Endothelial cell of umbilical vein (primary cell): ENCODE data around the gene TMEM225B. TPM values are rescaled to one million over a fixed set of nuclear protein-coding genes. Genes with fewer than 3 reads are reported as not detected.
A peak's percentile ranks its signal among the peaks of the same experiment; 100 is the strongest.

ENCODE experiments used
- BruUV-seq: library from RNA; stranded (reverse); fragments of 400-500 nt; replicated peaks from 2 replicates; lab custom pipeline; 2021; lab: Mats Ljungman, UMichigan
- CTCF ChIA-PET: fragments of 300-600, 350-600 bp; sonication (Branson Sonifier 250); formaldehyde crosslinking; loops from one replicate; lab custom pipeline; 2021; ENCODE audit warnings: antibody characterized with exemption, inconsistent platforms; lab: Charles Lee
- POLR2A ChIA-PET: fragments of 300-600, 350-600 bp; sonication (Branson Sonifier 250); formaldehyde crosslinking; loops from one replicate; lab custom pipeline; 2021; ENCODE audit warnings: antibody characterized with exemption, inconsistent platforms; lab: Charles Lee
- DNase-seq: peaks from one replicate; pipeline ENCODE4 v3.0.0-alpha.2; 2011; ENCODE audit warnings: low read depth, low spot score
- FAIRE-seq: peaks from 2 replicates; lab custom pipeline; 2011; peaks lifted over from hg19 to GRCh38; lab: Jason Lieb, UNC
- H2AFZ ChIP-seq: 2 replicates; pipeline ENCODE4 v1.6.0; 2012; ENCODE audit warnings: low read depth, low read length, control low read depth, inconsistent platforms
- H3K27ac ChIP-seq: 2 replicates; pipeline ENCODE4 v1.5.1; 2011; ENCODE audit warnings: low read depth, mild to moderate bottlenecking, control low read depth, low read length, moderate library complexity; ENCODE audit not compliant: insufficient read depth
- H3K27me3 ChIP-seq, 2 experiments: 2 replicates each; pipeline versions ENCODE4 v1.6.0 to v1.6.1; 2011; ENCODE audit warnings: low read length in 2 of 2, mixed read lengths in 1 of 2; ENCODE audit not compliant: control insufficient read depth in 2 of 2, insufficient read depth in 2 of 2
- H3K36me3 ChIP-seq, 2 experiments: 2 replicates in 1 of 2; 3 replicates in 1 of 2; pipeline ENCODE4 v1.5.1; 2011; ENCODE audit warnings: low read length in 2 of 2, mild to moderate bottlenecking in 1 of 2, moderate library complexity in 1 of 2; ENCODE audit not compliant: control insufficient read depth in 2 of 2, insufficient read depth in 2 of 2; ENCODE audit errors: extremely low read depth in 1 of 2
- H3K4me1 ChIP-seq: 3 replicates; pipeline ENCODE4 v1.5.1; 2011; ENCODE audit warnings: mild to moderate bottlenecking, low read length; ENCODE audit not compliant: control insufficient read depth, insufficient read depth; ENCODE audit errors: extremely low read depth
- H3K4me2 ChIP-seq: 2 replicates; pipeline ENCODE4 v1.6.1; 2011; ENCODE audit warnings: low read length, control low read depth, mixed read lengths; ENCODE audit not compliant: insufficient read depth
- H3K4me3 ChIP-seq, 3 experiments: fragments of 200-600 bp in 1 of 3; sonication (generic), shearing (Covaris generic) in 1 of 3; replicated peaks in 1 of 3; 2 replicates each; pipeline ENCODE4 v1.5.1; 2011 to 2016; ENCODE audit warnings: control low read depth in 3 of 3, low read length in 3 of 3, mild to moderate bottlenecking in 2 of 3, inconsistent platforms in 1 of 3, low read depth in 1 of 3, moderate library complexity in 1 of 3; ENCODE audit not compliant: insufficient read depth in 1 of 3
- H3K79me2 ChIP-seq: 2 replicates; pipeline ENCODE4 v1.6.0; 2012; ENCODE audit warnings: low read length, inconsistent platforms; ENCODE audit not compliant: control insufficient read depth, insufficient read depth
- H3K9ac ChIP-seq: replicated peaks from 2 replicates; pipeline ENCODE3; 2011; ENCODE audit warnings: low read length, control low read depth; ENCODE audit not compliant: insufficient read depth; ENCODE audit errors: extremely low read depth
- H3K9me1 ChIP-seq: replicated peaks from 3 replicates; pipeline ENCODE4 v1.6.0; 2011; ENCODE audit warnings: mild to moderate bottlenecking, low read length; ENCODE audit not compliant: control insufficient read depth, insufficient read depth; ENCODE audit errors: extremely low read depth
- H3K9me3 ChIP-seq: replicated peaks from 2 replicates; pipeline ENCODE4 v1.5.1; 2012; ENCODE audit warnings: low read length, inconsistent platforms; ENCODE audit not compliant: control insufficient read depth, insufficient read depth
- H4K20me1 ChIP-seq: replicated peaks from 2 replicates; pipeline ENCODE3; 2011; ENCODE audit warnings: mild to moderate bottlenecking, low read length; ENCODE audit not compliant: control insufficient read depth, insufficient read depth; ENCODE audit errors: extremely low read depth
- EZH2 ChIP-seq: IDR thresholded peaks from 2 replicates; pipeline ENCODE4 v1.6.1; 2012; ENCODE audit warnings: borderline replicate concordance, low read depth, mild to moderate bottlenecking, moderate library complexity, low read length, inconsistent platforms; ENCODE audit not compliant: severe bottlenecking
- FOS ChIP-seq: IDR thresholded peaks from 2 replicates; pipeline ENCODE4 v1.6.1; 2011; ENCODE audit warnings: mild to moderate bottlenecking, low read length, moderate library complexity, borderline replicate concordance; ENCODE audit not compliant: insufficient read depth
- GATA2 ChIP-seq: IDR thresholded peaks from 2 replicates; pipeline ENCODE4 v1.7.0; 2011; ENCODE audit warnings: low read depth, mild to moderate bottlenecking, moderate library complexity, mixed read lengths, low read length; ENCODE audit not compliant: insufficient read length, insufficient read depth
- JUN ChIP-seq: IDR thresholded peaks from 2 replicates; pipeline ENCODE4 v1.6.1; 2011; ENCODE audit warnings: borderline replicate concordance, low read depth; ENCODE audit not compliant: insufficient read length, insufficient read depth
- MYC ChIP-seq: IDR thresholded peaks from one replicate; pipeline ENCODE4 v1.6.1; 2011; ENCODE audit warnings: mild to moderate bottlenecking, low read depth, low read length
- POLR2A ChIP-seq: IDR thresholded peaks from 2 replicates; pipeline ENCODE4 v1.6.1; 2012; ENCODE audit warnings: low read depth, mild to moderate bottlenecking, control low read depth, low read length
- POLR2AphosphoS5 ChIP-seq: IDR thresholded peaks from 2 replicates; pipeline ENCODE4 v1.6.1; 2012; ENCODE audit warnings: low read depth, mild to moderate bottlenecking, control low read depth, low read length, moderate library complexity; ENCODE audit not compliant: insufficient read depth
- dilution Hi-C: fragments of 300-500 bp; cut with MboI; formaldehyde crosslinking; loops from one replicate; pipeline ENCODE4 v1.15.0; 2019; ENCODE audit warnings: low sequenced_read_pairs; ENCODE audit not compliant: extremely low pct_ligation_motif_present
- intact Hi-C: fragments of 100-400 bp; cut with micrococcal nuclease; formaldehyde crosslinking; loops from one replicate; pipeline ENCODE4 v1.10.0; 2022
- polyA plus RNA-seq, 4 experiments: library from polyadenylated mRNA; depleted of rRNA in 3 of 4; stranded (reverse) in 3 of 4; unstranded in 1 of 4; fragments of >200 nt; gene quantifications; 2 replicates each; pipeline versions ENCODE4 v1.2.1 to v1.2.3, GENCODE V29; 2011 to 2012; ENCODE audit warnings: missing spikeins in 1 of 4
- total RNA-seq: library from RNA; stranded (reverse); gene quantifications from 2 replicates; pipeline ENCODE4 v1.2.3, GENCODE V29; 2021
- TF ChIP-seq, protein P1 (sequence below): IDR thresholded peaks from 2 replicates; pipeline ENCODE4 v1.6.1; 2011; ENCODE audit not compliant: insufficient read depth, insufficient read length
- TF ChIP-seq, protein P2 (sequence below), 2 donors: IDR thresholded peaks; 1 replicate in 1 of 2; 2 replicates in 1 of 2; pipeline ENCODE4 v1.5.1; 2011; ENCODE audit warnings: low read length in 2 of 2, mild to moderate bottlenecking in 2 of 2, moderate library complexity in 2 of 2, control low read depth in 1 of 2, inconsistent platforms in 1 of 2, low read depth in 1 of 2; ENCODE audit not compliant: insufficient read depth in 1 of 2; ENCODE audit errors: extremely low read depth in 1 of 2

The TMEM225B gene
- total and polyA plus RNA-seq, 2 donors (not counting 3 experiments of a cell fraction or from before 2014, with no cell fraction given), result 0.29 TPM; not detected in 1

DNA sequence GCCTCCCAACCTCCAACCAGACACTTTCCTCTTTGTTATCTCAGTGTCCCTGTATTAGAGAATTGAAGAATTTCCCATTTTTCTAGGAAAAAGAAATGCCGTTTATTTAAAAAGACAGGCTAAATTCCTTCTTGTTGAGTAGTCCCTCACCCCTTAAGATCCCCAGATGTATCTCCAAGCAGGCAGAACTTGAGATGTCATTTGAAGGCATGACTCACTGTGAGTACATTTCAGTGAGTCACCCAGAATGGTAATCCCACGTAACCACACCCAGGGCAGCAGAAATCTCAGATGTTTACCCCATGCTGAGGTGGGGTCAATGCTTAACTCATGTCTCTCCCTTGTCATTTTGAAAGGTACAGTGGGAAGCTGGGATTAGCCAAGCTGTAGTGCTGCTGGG lies 35.2 kb upstream of the TMEM225B start:
- H3K9me3 ChIP-seq, result no peaks in the 10 kb centered on the region
- peaks cover 18% of the 10 kb centered on the region for H3K4me1 ChIP-seq
- H3K36me3 ChIP-seq, result peaks cover 4 to 16% of the 10 kb centered on the region in 2 experiments
- no peak overlapping the region for H3K9ac ChIP-seq
- dilution Hi-C loops, result no loop called here
- H3K4me2 ChIP-seq, result peak overlapping the region; percentile 6
- ChIA-PET POLR2A (no interaction called here), CTCF (no interaction called here)
- no peak overlapping the region for H3K4me3 ChIP-seq
- FAIRE-seq (peak; percentile 96), DNase-seq (peak; percentile 69)
- no peak overlapping the region for H2AFZ ChIP-seq
- no peaks in the 10 kb centered on the region for H3K27me3 ChIP-seq
- no TSS peak for BruUV-seq
- H4K20me1 ChIP-seq, result no peaks in the 10 kb centered on the region
- H3K27ac ChIP-seq, result peak overlapping the region; percentile 20
- intact Hi-C loops, result no loop called here
- H3K79me2 ChIP-seq, result peaks cover 13% of the 10 kb centered on the region
- H3K9me1 ChIP-seq, result no peaks in the 10 kb centered on the region
- TF ChIP-seq FOS (peak; percentile 98), JUN (peak; percentile 95), POLR2AphosphoS5 (peak; percentile 53), EZH2 (no peak), MYC (no peak), POLR2A (no peak), GATA2 (peak; percentile 26)

DNA sequence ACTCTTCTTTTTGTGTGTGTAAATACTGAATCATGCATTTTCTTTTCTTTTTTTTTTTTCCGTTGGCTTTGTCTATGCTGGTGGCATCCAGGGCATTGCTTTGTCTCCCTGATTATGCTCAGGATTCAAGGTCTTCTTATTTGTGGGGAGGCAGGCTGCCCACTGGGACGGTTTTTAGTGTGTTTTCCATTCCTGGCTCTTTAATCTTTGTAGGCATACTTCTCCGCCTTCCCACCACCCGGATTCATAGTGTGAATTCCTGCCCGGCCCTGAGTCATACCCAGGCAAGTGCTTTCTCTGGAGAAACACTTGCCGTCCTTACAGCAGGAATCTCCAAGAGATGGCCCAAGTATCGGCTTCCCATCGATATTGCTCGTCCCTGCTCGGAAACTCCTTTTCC lies 34.4 kb upstream of the TMEM225B start:
- FAIRE-seq, result no peak

More for the DNA sequence above, 34.4 kb upstream of the TMEM225B start:
- intact Hi-C loops (no loop called here), dilution Hi-C loops (no loop called here)
- H3K79me2 ChIP-seq, result peaks cover 13% of the 10 kb centered on the region
- DNase-seq, result no peak
- no peak overlapping the region for H3K9ac ChIP-seq
- BruUV-seq, result no TSS peak
- H3K9me3 ChIP-seq, result no peaks in the 10 kb centered on the region
- H3K27ac ChIP-seq, result no peak overlapping the region
- no peaks in the 10 kb centered on the region for H4K20me1 ChIP-seq
- no peaks in the 10 kb centered on the region for H3K27me3 ChIP-seq
- peaks cover 4 to 16% of the 10 kb centered on the region in 2 experiments for H3K36me3 ChIP-seq
- H2AFZ ChIP-seq, result no peak overlapping the region
- no peaks in the 10 kb centered on the region for H3K9me1 ChIP-seq
- POLR2A ChIA-PET, result no interaction called here
- no peak overlapping the region for H3K4me3 ChIP-seq
- H3K4me1 ChIP-seq, result peaks cover 16% of the 10 kb centered on the region
- no peak overlapping the region for H3K4me2 ChIP-seq
- TF ChIP-seq GATA2 (no peak), JUN (no peak), FOS (no peak), MYC (no peak), POLR2AphosphoS5 (no peak), EZH2 (no peak), POLR2A (no peak)
- TF ChIP-seq, protein P1, sequence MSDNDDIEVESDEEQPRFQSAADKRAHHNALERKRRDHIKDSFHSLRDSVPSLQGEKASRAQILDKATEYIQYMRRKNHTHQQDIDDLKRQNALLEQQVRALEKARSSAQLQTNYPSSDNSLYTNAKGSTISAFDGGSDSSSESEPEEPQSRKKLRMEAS, result no peak
- TF ChIP-seq, protein P2, sequence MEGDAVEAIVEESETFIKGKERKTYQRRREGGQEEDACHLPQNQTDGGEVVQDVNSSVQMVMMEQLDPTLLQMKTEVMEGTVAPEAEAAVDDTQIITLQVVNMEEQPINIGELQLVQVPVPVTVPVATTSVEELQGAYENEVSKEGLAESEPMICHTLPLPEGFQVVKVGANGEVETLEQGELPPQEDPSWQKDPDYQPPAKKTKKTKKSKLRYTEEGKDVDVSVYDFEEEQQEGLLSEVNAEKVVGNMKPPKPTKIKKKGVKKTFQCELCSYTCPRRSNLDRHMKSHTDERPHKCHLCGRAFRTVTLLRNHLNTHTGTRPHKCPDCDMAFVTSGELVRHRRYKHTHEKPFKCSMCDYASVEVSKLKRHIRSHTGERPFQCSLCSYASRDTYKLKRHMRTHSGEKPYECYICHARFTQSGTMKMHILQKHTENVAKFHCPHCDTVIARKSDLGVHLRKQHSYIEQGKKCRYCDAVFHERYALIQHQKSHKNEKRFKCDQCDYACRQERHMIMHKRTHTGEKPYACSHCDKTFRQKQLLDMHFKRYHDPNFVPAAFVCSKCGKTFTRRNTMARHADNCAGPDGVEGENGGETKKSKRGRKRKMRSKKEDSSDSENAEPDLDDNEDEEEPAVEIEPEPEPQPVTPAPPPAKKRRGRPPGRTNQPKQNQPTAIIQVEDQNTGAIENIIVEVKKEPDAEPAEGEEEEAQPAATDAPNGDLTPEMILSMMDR (IDR thresholded peaks at IDR 0.05; ENCODE audit: extremely low read depth in 1 of 2, insufficient read depth in 1 of 2, low read depth in 1 of 2, low read length in 2 of 2), result no peak
- CTCF ChIA-PET, result no interaction called here
